WTC11 (cell line): ENCODE data around the gene DCAF17. TPM values are rescaled to one million over a fixed set of nuclear protein-coding genes. Genes with fewer than 3 reads are reported as not detected.

Source experiments
- ATAC-seq: fragments of 200-7000 bp; cut with Tn5 transposase; 2 replicates; pipeline ENCODE4 v1.10.0; 2021; ENCODE audit warnings: mild to moderate bottlenecking, moderate library complexity
- CTCF ChIA-PET: fragments of 300-600 bp; sonication (Branson Sonifier 250); formaldehyde crosslinking; loops from one replicate; lab custom pipeline; 2021; ENCODE audit warnings: antibody characterized with exemption; lab: Charles Lee
- POLR2A ChIA-PET: fragments of 350-600 bp; sonication (Branson Sonifier 250); formaldehyde crosslinking; loops from one replicate; lab custom pipeline; 2021; ENCODE audit warnings: antibody characterized with exemption; lab: Charles Lee
- DNase-seq: peaks from one replicate; pipeline ENCODE4 v3.0.0; 2021; ENCODE audit warnings: low spot score
- H3K27ac Mint-ChIP-seq: 2 replicates; pipeline ENCODE4 v1.8.0; 2021; ENCODE audit warnings: mixed read lengths
- H3K27me3 Mint-ChIP-seq: 2 replicates; pipeline ENCODE4 v1.8.0; 2021; ENCODE audit warnings: low read depth, mild to moderate bottlenecking, moderate library complexity, mixed read lengths
- H3K36me3 Mint-ChIP-seq: 2 replicates; pipeline ENCODE4 v1.8.0; 2021; ENCODE audit warnings: mixed read lengths
- H3K4me1 Mint-ChIP-seq: 2 replicates; pipeline ENCODE4 v1.8.0; 2022; ENCODE audit warnings: mixed read lengths
- H3K4me3 Mint-ChIP-seq: 2 replicates; pipeline ENCODE4 v1.8.0; 2021; ENCODE audit warnings: mild to moderate bottlenecking, moderate library complexity, mixed read lengths
- H3K9me3 Mint-ChIP-seq: 2 replicates; pipeline ENCODE4 v1.8.0; 2021; ENCODE audit warnings: mixed read lengths
- ARID4B ChIP-seq: sonication (generic); formaldehyde crosslinking; IDR thresholded peaks from 2 replicates; pipeline ENCODE4 v1.8.0; 2023; ENCODE audit warnings: missing genetic modification reagents, mild to moderate bottlenecking, borderline replicate concordance
- CREB1 ChIP-seq: sonication (generic); formaldehyde crosslinking; IDR thresholded peaks from 2 replicates; pipeline ENCODE4 v1.8.0; 2023; ENCODE audit warnings: mild to moderate bottlenecking, missing genetic modification reagents
- E2F4 ChIP-seq: sonication (generic); formaldehyde crosslinking; IDR thresholded peaks from 2 replicates; pipeline ENCODE4 v1.8.1; 2022; ENCODE audit warnings: low read depth, mild to moderate bottlenecking, moderate library complexity, missing genetic modification reagents, borderline replicate concordance
- E2F5 ChIP-seq: sonication (generic); formaldehyde crosslinking; IDR thresholded peaks from 2 replicates; pipeline ENCODE4 v1.8.1; 2022; ENCODE audit warnings: mild to moderate bottlenecking, moderate library complexity, missing genetic modification reagents
- FOXK1 ChIP-seq: sonication (generic); formaldehyde crosslinking; IDR thresholded peaks from 2 replicates; pipeline ENCODE4 v1.8.0; 2022; ENCODE audit warnings: mild to moderate bottlenecking, moderate library complexity, missing genetic modification reagents
- HMGXB4 ChIP-seq: sonication (generic); formaldehyde crosslinking; IDR thresholded peaks from 2 replicates; pipeline ENCODE4 v1.8.1; 2023; ENCODE audit warnings: mild to moderate bottlenecking, moderate library complexity, missing genetic modification reagents
- MAX ChIP-seq: sonication (generic); formaldehyde crosslinking; IDR thresholded peaks from 2 replicates; pipeline ENCODE4 v1.8.0; 2022; ENCODE audit warnings: mild to moderate bottlenecking, missing genetic modification reagents
- MLX ChIP-seq: sonication (generic); formaldehyde crosslinking; IDR thresholded peaks from 2 replicates; pipeline ENCODE4 v1.8.1; 2023; ENCODE audit warnings: mild to moderate bottlenecking, missing genetic modification reagents, moderate library complexity
- MYBL2 ChIP-seq: sonication (generic); formaldehyde crosslinking; IDR thresholded peaks from 2 replicates; pipeline ENCODE4 v1.8.1; 2023; ENCODE audit warnings: mild to moderate bottlenecking, moderate library complexity, missing genetic modification reagents
- NR2C2 ChIP-seq: sonication (generic); formaldehyde crosslinking; IDR thresholded peaks from 2 replicates; pipeline ENCODE4 v1.8.0; 2022; ENCODE audit warnings: mild to moderate bottlenecking, missing genetic modification reagents
- SP1 ChIP-seq: sonication (generic); formaldehyde crosslinking; conservative IDR thresholded peaks from 2 replicates; pipeline ENCODE4 v1.8.1; 2022; ENCODE audit warnings: missing genetic modification reagents
- TEAD1 ChIP-seq: sonication (generic); formaldehyde crosslinking; IDR thresholded peaks from 2 replicates; pipeline ENCODE4 v1.8.0; 2022; ENCODE audit warnings: mild to moderate bottlenecking, missing genetic modification reagents
- USF1 ChIP-seq: sonication (generic); formaldehyde crosslinking; IDR thresholded peaks from 2 replicates; pipeline ENCODE4 v1.8.0; 2022; ENCODE audit warnings: mild to moderate bottlenecking, missing genetic modification reagents
- USF2 ChIP-seq: sonication (generic); formaldehyde crosslinking; IDR thresholded peaks from 2 replicates; pipeline ENCODE4 v1.8.1; 2023; ENCODE audit warnings: mild to moderate bottlenecking, missing genetic modification reagents, moderate library complexity
- ZNF219 ChIP-seq: sonication (generic); formaldehyde crosslinking; IDR thresholded peaks from 2 replicates; pipeline ENCODE4 v1.8.0; 2023; ENCODE audit warnings: missing genetic modification reagents, mild to moderate bottlenecking, borderline replicate concordance
- ZNF281 ChIP-seq: sonication (generic); formaldehyde crosslinking; IDR thresholded peaks from 2 replicates; pipeline ENCODE4 v1.8.0; 2023; ENCODE audit warnings: mild to moderate bottlenecking, missing genetic modification reagents
- ZNF423 ChIP-seq: fragments of 250-450 bp; sonication (Bioruptor Pico); IDR thresholded peaks from 2 replicates; pipeline ENCODE4 v2.1.2; 2022; ENCODE audit warnings: mild to moderate bottlenecking, moderate library complexity
- total RNA-seq: library from RNA; stranded (reverse); gene quantifications from 3 replicates; pipeline ENCODE4 v1.2.3, GENCODE V29; 2021

DCAF17 gene
- total RNA-seq, 1 experiment from 2014 or later, result 27.2 TPM

- H3K4me3 Mint-ChIP-seq, result peak within 1 kb of the TSS; percentile 90
- peaks cover 25% of the 10 kb centered on the region for H3K4me1 Mint-ChIP-seq
- peak; percentile 68 for DNase-seq
- 0 out of 2 replicates have a peak, but pooled peaks have one; percentile 6 for TF ChIP-seq FOXK1
- peak; percentile 45; the same call in 1 of the 2 replicates for TF ChIP-seq SP1
- TF ChIP-seq ZNF281 (CRISPR knock-in tag), result 0 out of 2 replicates have a peak, but pooled peaks have one; percentile 14
- TF ChIP-seq MYBL2 (CRISPR knock-in tag), result 0 out of 2 replicates have a peak, but pooled peaks have one; percentile 46
- TF ChIP-seq E2F4, result no peak
- peak; percentile 23; the same call in 1 of the 2 replicates for TF ChIP-seq CREB1
- no peak for TF ChIP-seq MLX (CRISPR knock-in tag)
- TF ChIP-seq HMGXB4 (CRISPR knock-in tag), result peak; percentile 63
- TF ChIP-seq ZNF219, result no peak
- peak; percentile 46; the same call in 1 of the 2 replicates for TF ChIP-seq USF1 (CRISPR knock-in tag)
- TF ChIP-seq TEAD1 (CRISPR knock-in tag), result peak; percentile 60; the same call in 1 of the 2 replicates
- no peak for TF ChIP-seq NR2C2
- TF ChIP-seq USF2, result no peak
- TF ChIP-seq ZNF423 (CRISPR knock-in tag), result peak; percentile 35; the same call in 1 of the 2 replicates
- TF ChIP-seq E2F5, result peak; percentile 30; the same call in 1 of the 2 replicates
- TF ChIP-seq MAX (CRISPR knock-in tag), result peak; percentile 47
- TF ChIP-seq ARID4B (CRISPR knock-in tag), result 0 out of 2 replicates have a peak, but pooled peaks have one; percentile 20
Measured at GRCh38 chr2:171522052-171522787, 88.2 kb downstream of the DCAF17 start, which contains the start of gene CYBRD1. Gene CYBRD1, plus strand, starts transcription at chr2:171522474. Its CDS starts 72 bp downstream, at chr2:171522546.

More at GRCh38 chr2:171522052-171522787, 88.2 kb downstream of the DCAF17 start, which contains the start of gene CYBRD1:
- no peaks in the 10 kb centered on the region for H3K9me3 Mint-ChIP-seq
- CTCF ChIA-PET, result interaction anchor here (0.5 to 1.5 kb wide), 4 partner anchors 10 to 83 kb away, joined by 3 to 6 read pairs (median 4); no protein-coding TSS in a partner anchor
- no peaks in the 10 kb centered on the region; the same call in 1 of the 2 replicates for H3K27me3 Mint-ChIP-seq
- H3K36me3 Mint-ChIP-seq, result no peaks in the 10 kb centered on the region
- peak within 1 kb of the TSS; percentile 40; the same call in 1 of the 2 replicates for H3K27ac Mint-ChIP-seq
- POLR2A ChIA-PET, result interaction anchor here (0.6 to 1.5 kb wide), 4 partner anchors 11 to 89 kb away, joined by 3 to 4 read pairs (median 4); no protein-coding TSS in a partner anchor
- ATAC-seq, result peak; percentile 52
